NT2/D1 (cell line): Measurements from ENCODE around the gene POLN.

Experiments
- SUZ12 ChIP-seq: IDR thresholded peaks from 2 replicates; pipeline ENCODE4 v1.6.1; 2011; ENCODE audit not compliant: insufficient read length, insufficient read depth; ENCODE audit errors: extremely low read depth
- YY1 ChIP-seq: IDR thresholded peaks from 2 replicates; pipeline ENCODE4 v1.6.1; 2011; ENCODE audit not compliant: insufficient read length, insufficient read depth

DNA sequence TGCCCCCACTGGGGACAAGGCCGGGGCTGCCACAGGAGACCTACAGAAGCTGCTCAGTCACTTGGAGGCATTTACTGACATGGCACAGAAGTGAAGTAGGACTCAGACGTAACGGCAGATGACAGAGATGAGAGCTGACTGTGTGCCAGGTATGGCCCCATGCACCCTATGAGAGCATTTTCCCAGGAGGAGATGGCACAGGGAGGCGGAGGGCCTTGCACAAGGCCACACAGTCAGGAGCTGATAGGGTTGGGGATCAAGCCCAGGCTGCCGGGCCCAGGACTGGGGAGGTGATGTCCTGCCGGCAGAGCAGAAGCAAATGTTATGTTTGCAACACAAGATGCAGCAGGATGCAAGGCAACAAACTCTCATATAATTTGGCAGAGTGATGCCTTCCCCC is 148.7 kb downstream of the POLN start:
- TF ChIP-seq YY1 (no peak), SUZ12 (no peak)
